ENCODE measurements around the gene XAB2. TPM values are rescaled to one million over a fixed set of nuclear protein-coding genes. Genes with fewer than 3 reads are reported as not detected.
A peak's percentile ranks its signal among the peaks of the same experiment; 100 is the strongest.

The XAB2 gene
- total RNA-seq, 1 donor from 2014 or later: 47.0 TPM

- Mint-ChIP-seq H3K4me1 (peaks cover 10% of the 10 kb centered on the region), H3K27me3 (ENCODE audit: low read depth) (peaks cover 28% of the 10 kb centered on the region), H3K9me3 (no peaks in the 10 kb centered on the region), H3K36me3 (ENCODE audit: low read depth) (no peaks in the 10 kb centered on the region), H3K4me3 (no peak overlapping the region), H3K27ac (ENCODE audit: unreplicated experiment) (no peak overlapping the region)
- TF ChIP-seq CTCF (conservative IDR thresholded peaks at IDR 0.05): no peak
- no peak for DNase-seq (ENCODE audit: low read depth, low spot score)
Observed at GRCh38 chr19:7657131-7657751, 27.9 kb upstream of the XAB2 start.

GRCh38 chr19:7655581-7655980 lies 26.2 kb upstream of the XAB2 start:
- H3K36me3 Mint-ChIP-seq (ENCODE audit: low read depth): no peaks in the 10 kb centered on the region
- no peak overlapping the region for H3K4me3 Mint-ChIP-seq
- no peak overlapping the region for H3K27ac Mint-ChIP-seq (ENCODE audit: unreplicated experiment)
- TF ChIP-seq CTCF (conservative IDR thresholded peaks at IDR 0.05): no peak
- peaks cover 35% of the 10 kb centered on the region for H3K27me3 Mint-ChIP-seq (ENCODE audit: low read depth)
- DNase-seq (ENCODE audit: low read depth, low spot score): no peak
- peaks cover 13% of the 10 kb centered on the region for H3K4me1 Mint-ChIP-seq
- H3K9me3 Mint-ChIP-seq: no peaks in the 10 kb centered on the region

GRCh38 chr19:7654401-7654800 lies 25.1 kb upstream of the XAB2 start:
- no peak overlapping the region for H3K27ac Mint-ChIP-seq (ENCODE audit: unreplicated experiment)
- peaks cover 13% of the 10 kb centered on the region for H3K4me1 Mint-ChIP-seq
- TF ChIP-seq CTCF (conservative IDR thresholded peaks at IDR 0.05): no peak
- H3K36me3 Mint-ChIP-seq (ENCODE audit: low read depth): no peaks in the 10 kb centered on the region
- no peaks in the 10 kb centered on the region for H3K9me3 Mint-ChIP-seq
- no peak for DNase-seq (ENCODE audit: low read depth, low spot score)
- H3K4me3 Mint-ChIP-seq: no peak overlapping the region
- H3K27me3 Mint-ChIP-seq (ENCODE audit: low read depth): peaks cover 40% of the 10 kb centered on the region

- peak; percentile 100 for TF ChIP-seq CTCF (conservative IDR thresholded peaks at IDR 0.05)
- DNase-seq (ENCODE audit: low read depth, low spot score): peak; percentile 96
- H3K4me1 Mint-ChIP-seq: peaks cover 8% of the 10 kb centered on the region
- H3K27me3 Mint-ChIP-seq (ENCODE audit: low read depth): peaks cover 39% of the 10 kb centered on the region
- no peaks in the 10 kb centered on the region for H3K9me3 Mint-ChIP-seq
- no peaks in the 10 kb centered on the region for H3K36me3 Mint-ChIP-seq (ENCODE audit: low read depth)
- peak overlapping the region; percentile 24 for H3K4me3 Mint-ChIP-seq
- peak overlapping the region; percentile 4 for H3K27ac Mint-ChIP-seq (ENCODE audit: unreplicated experiment)
Observed at GRCh38 chr19:7652061-7652641, 22.8 kb upstream of the XAB2 start.

GRCh38 chr19:7650148-7650547 lies 20.8 kb upstream of the XAB2 start:
- Mint-ChIP-seq H3K27ac (ENCODE audit: unreplicated experiment) (no peak overlapping the region), H3K4me3 (no peak overlapping the region), H3K27me3 (ENCODE audit: low read depth) (peaks cover 35% of the 10 kb centered on the region), H3K4me1 (peaks cover 8% of the 10 kb centered on the region), H3K9me3 (no peaks in the 10 kb centered on the region), H3K36me3 (ENCODE audit: low read depth) (no peaks in the 10 kb centered on the region)
- no peak for TF ChIP-seq CTCF (conservative IDR thresholded peaks at IDR 0.05)
- DNase-seq (ENCODE audit: low read depth, low spot score): no peak

All from neural crest cell (in vitro differentiated cells).